ENCODE data around the gene POLR1A. TPM values are rescaled to one million over a fixed set of nuclear protein-coding genes. Genes with fewer than 3 reads are reported as not detected.

Gene POLR1A
- total and polyA plus RNA-seq, 2 donors (not counting 3 experiments of a cell fraction or from before 2014, with no cell fraction given), result 7.6 to 40.7 TPM

GRCh38 chr2:86066007-86066578 lies 39.6 kb downstream of the POLR1A start:
- peaks cover 20% of the 10 kb centered on the region for H3K4me1 ChIP-seq (ENCODE audit: control insufficient read depth, extremely low read depth, insufficient read depth, low read length)
- peaks cover 23 to 25% of the 10 kb centered on the region in 2 experiments for H3K36me3 ChIP-seq (ENCODE audit: control insufficient read depth in 2 of 2, extremely low read depth in 1 of 2, insufficient read depth in 2 of 2, low read length in 2 of 2)
- CTCF ChIA-PET, result interaction anchor here (0.9 kb wide), 1 partner anchor 238 kb away, joined by 3 read pairs; no protein-coding TSS in a partner anchor

More at GRCh38 chr2:86066007-86066578, 39.6 kb downstream of the POLR1A start:
- dilution Hi-C loops (cut with MboI; ENCODE audit: extremely low pct_ligation_motif_present, low sequenced_read_pairs), result no loop called here
- H3K79me2 ChIP-seq (ENCODE audit: control insufficient read depth, insufficient read depth, low read length), result no peaks in the 10 kb centered on the region
- intact Hi-C loops (cut with micrococcal nuclease), result no loop called here
- H3K9me1 ChIP-seq (replicated peaks; ENCODE audit: control insufficient read depth, extremely low read depth, insufficient read depth, low read length), result no peaks in the 10 kb centered on the region
- H2AFZ ChIP-seq (ENCODE audit: low read depth, low read length), result no peak overlapping the region
- no peak for DNase-seq (ENCODE audit: low read depth, low spot score)
- H3K4me2 ChIP-seq (ENCODE audit: insufficient read depth, low read length), result no peak overlapping the region
- FAIRE-seq, result no peak
- BruUV-seq (replicated peaks), result no TSS peak
- no peaks in the 10 kb centered on the region for H4K20me1 ChIP-seq (replicated peaks; ENCODE audit: control insufficient read depth, extremely low read depth, insufficient read depth, low read length)
- H3K9me3 ChIP-seq (replicated peaks; ENCODE audit: control insufficient read depth, insufficient read depth, low read length), result no peaks in the 10 kb centered on the region
- no peak for TF ChIP-seq POLR2A (IDR thresholded peaks at IDR 0.05; ENCODE audit: low read depth, low read length)
- no peak for TF ChIP-seq FOS (IDR thresholded peaks at IDR 0.05; ENCODE audit: borderline replicate concordance, insufficient read depth, low read length)
- no peak for TF ChIP-seq MYC (IDR thresholded peaks at IDR 0.05; ENCODE audit: low read depth, low read length)
- TF ChIP-seq EZH2 (IDR thresholded peaks at IDR 0.05; ENCODE audit: borderline replicate concordance, low read depth, low read length, severe bottlenecking), result no peak
- TF ChIP-seq MAX (IDR thresholded peaks at IDR 0.05; ENCODE audit: insufficient read depth, insufficient read length), result no peak
- no peak for TF ChIP-seq POLR2AphosphoS5 (IDR thresholded peaks at IDR 0.05; ENCODE audit: insufficient read depth, low read depth, low read length)
- TF ChIP-seq, protein P1, sequence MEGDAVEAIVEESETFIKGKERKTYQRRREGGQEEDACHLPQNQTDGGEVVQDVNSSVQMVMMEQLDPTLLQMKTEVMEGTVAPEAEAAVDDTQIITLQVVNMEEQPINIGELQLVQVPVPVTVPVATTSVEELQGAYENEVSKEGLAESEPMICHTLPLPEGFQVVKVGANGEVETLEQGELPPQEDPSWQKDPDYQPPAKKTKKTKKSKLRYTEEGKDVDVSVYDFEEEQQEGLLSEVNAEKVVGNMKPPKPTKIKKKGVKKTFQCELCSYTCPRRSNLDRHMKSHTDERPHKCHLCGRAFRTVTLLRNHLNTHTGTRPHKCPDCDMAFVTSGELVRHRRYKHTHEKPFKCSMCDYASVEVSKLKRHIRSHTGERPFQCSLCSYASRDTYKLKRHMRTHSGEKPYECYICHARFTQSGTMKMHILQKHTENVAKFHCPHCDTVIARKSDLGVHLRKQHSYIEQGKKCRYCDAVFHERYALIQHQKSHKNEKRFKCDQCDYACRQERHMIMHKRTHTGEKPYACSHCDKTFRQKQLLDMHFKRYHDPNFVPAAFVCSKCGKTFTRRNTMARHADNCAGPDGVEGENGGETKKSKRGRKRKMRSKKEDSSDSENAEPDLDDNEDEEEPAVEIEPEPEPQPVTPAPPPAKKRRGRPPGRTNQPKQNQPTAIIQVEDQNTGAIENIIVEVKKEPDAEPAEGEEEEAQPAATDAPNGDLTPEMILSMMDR (IDR thresholded peaks at IDR 0.05; ENCODE audit: extremely low read depth in 1 of 2, insufficient read depth in 1 of 2, low read depth in 1 of 2, low read length in 2 of 2), result no peak
- no peak for TF ChIP-seq GATA2 (IDR thresholded peaks at IDR 0.05; ENCODE audit: insufficient read depth, insufficient read length, low read depth, low read length)
- TF ChIP-seq JUN (IDR thresholded peaks at IDR 0.05; ENCODE audit: borderline replicate concordance, insufficient read depth, insufficient read length, low read depth), result no peak
- H3K27me3 ChIP-seq (ENCODE audit: control insufficient read depth in 2 of 2, insufficient read depth in 2 of 2, low read length in 2 of 2), result no peaks in the 10 kb centered on the region
- H3K27ac ChIP-seq (ENCODE audit: insufficient read depth, low read depth, low read length), result no peak overlapping the region
- POLR2A ChIA-PET, result no interaction called here
- H3K9ac ChIP-seq (replicated peaks; ENCODE audit: extremely low read depth, insufficient read depth, low read length), result no peak overlapping the region
- no peak overlapping the region for H3K4me3 ChIP-seq (replicated peaks in 1 of 3; ENCODE audit: insufficient read depth in 1 of 3, low read depth in 1 of 3, low read length in 3 of 3)

All from endothelial cell of umbilical vein (primary cell).